Endodermal cell (in vitro differentiated cells): Measurements from ENCODE around the gene GBP6. TPM values are rescaled to one million over a fixed set of nuclear protein-coding genes. Genes with fewer than 3 reads are reported as not detected.
"Not testable (repeated sequence)": the region's sequence is repeated elsewhere in the genome, so short reads cannot be mapped to it uniquely, and the experiment has no call there.

Source experiments
- DNase-seq: peaks from one replicate; pipeline ENCODE4 v3.0.0-alpha.2; 2017
- H3K27ac ChIP-seq: 2 replicates; pipeline ENCODE4 v1.5.1; 2013; ENCODE audit warnings: mild to moderate bottlenecking, low read depth, low read length, moderate library complexity
- H3K27me3 ChIP-seq: 2 replicates; pipeline ENCODE4 v1.6.1; 2013; ENCODE audit warnings: mild to moderate bottlenecking, low read length, moderate library complexity; ENCODE audit not compliant: insufficient read depth, control insufficient read depth, poor library complexity, severe bottlenecking
- H3K36me3 ChIP-seq: 2 replicates; pipeline ENCODE4 v1.7.0; 2013; ENCODE audit warnings: mild to moderate bottlenecking, low read length, moderate library complexity; ENCODE audit not compliant: control insufficient read depth, insufficient read depth
- H3K4me1 ChIP-seq: one replicate; pipeline ENCODE4 v1.7.0; 2013; ENCODE audit warnings: low read length; ENCODE audit not compliant: control insufficient read depth, insufficient read depth
- H3K4me3 ChIP-seq: 2 replicates; pipeline ENCODE4 v1.5.1; 2013; ENCODE audit warnings: mild to moderate bottlenecking, low read length, moderate library complexity
- H3K9ac ChIP-seq: 2 replicates; pipeline ENCODE4 v1.6.1; 2013; ENCODE audit warnings: mild to moderate bottlenecking, low read length, moderate library complexity; ENCODE audit not compliant: poor library complexity, severe bottlenecking; ENCODE audit errors: extremely low read depth
- H3K9me3 ChIP-seq: 2 replicates; pipeline ENCODE4 v1.6.1; 2013; ENCODE audit warnings: mild to moderate bottlenecking, low read length, moderate library complexity; ENCODE audit not compliant: control insufficient read depth
- H3K27ac Mint-ChIP-seq: 2 replicates; pipeline ENCODE4 v1.8.0; 2020; ENCODE audit warnings: mixed read lengths
- H3K27me3 Mint-ChIP-seq: 2 replicates; pipeline ENCODE4 v1.8.0; 2021; ENCODE audit warnings: mild to moderate bottlenecking, mixed read lengths; ENCODE audit not compliant: insufficient read depth
- H3K36me3 Mint-ChIP-seq: 2 replicates; pipeline ENCODE4 v1.8.0; 2020; ENCODE audit warnings: low read depth, mixed read lengths
- H3K4me1 Mint-ChIP-seq: 2 replicates; pipeline ENCODE4 v1.8.0; 2020; ENCODE audit warnings: mixed read lengths
- H3K4me3 Mint-ChIP-seq: 2 replicates; pipeline ENCODE4 v1.8.0; 2020; ENCODE audit warnings: mild to moderate bottlenecking, moderate library complexity, mixed read lengths
- H3K9me3 Mint-ChIP-seq: 2 replicates; pipeline ENCODE4 v1.8.0; 2020; ENCODE audit warnings: mild to moderate bottlenecking, mixed read lengths
- WGBS, 2 experiments: methylation state at CpG; one replicate each; pipeline versions ENCODE4 v1.1.5 to v1.1.7; 2013; ENCODE audit warnings: missing lambda C conversion rate in 2 of 2, mixed read lengths in 1 of 2; ENCODE audit not compliant: insufficient coverage in 1 of 2, insufficient read length in 1 of 2; 5-methylcytosine and 5-hydroxymethylcytosine counted together
- total RNA-seq, 2 donors: library from RNA; stranded (reverse); fragmentation: NEBNext Ultra II Directional in 1 of 2; extraction: Animal tissue kit (Norgen Biotek cat#: 25700) in 1 of 2; gene quantifications; 2 replicates in 1 of 2; 3 replicates in 1 of 2; pipeline ENCODE4 v1.2.1, GENCODE V29; 2021
- TF ChIP-seq, protein P1 (sequence below): fragments of 200-600 bp; sonication (generic); conservative IDR thresholded peaks from 2 replicates; pipeline ENCODE4 v1.5.0; 2021; ENCODE audit warnings: antibody characterized with exemption, mild to moderate bottlenecking

GBP6 gene
- total RNA-seq, 2 donors from 2014 or later = not detected

DNA sequence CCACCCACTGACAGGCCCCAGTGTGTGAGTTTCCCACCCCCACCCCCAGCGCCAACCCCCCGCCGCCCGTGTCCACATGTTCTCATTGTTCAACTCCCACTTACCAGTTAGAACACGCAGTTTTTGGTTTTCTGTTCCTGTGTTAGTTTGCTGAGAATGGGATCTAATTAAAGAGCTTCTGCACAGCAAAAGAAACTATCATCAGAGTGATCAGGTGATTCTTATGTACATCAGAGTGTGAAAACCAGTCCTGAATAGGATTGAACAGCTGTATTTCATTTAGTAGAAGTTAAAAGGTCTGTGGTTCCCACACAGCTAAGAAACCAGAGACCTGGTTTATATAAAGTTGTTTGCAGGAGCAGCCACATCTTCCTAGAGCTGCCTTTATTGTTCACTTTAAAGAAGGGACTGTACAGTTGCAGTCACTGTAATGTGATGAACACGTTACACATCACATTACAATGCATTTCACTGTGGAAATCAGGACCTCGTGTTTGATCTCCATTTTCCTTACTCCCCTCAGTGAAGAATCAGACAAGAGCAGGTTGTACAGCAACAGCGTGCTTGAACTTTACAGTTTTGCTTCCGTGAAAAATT, 1.2 kb downstream of the GBP6 start:
- no peak for DNase-seq
- Histone ChIP-seq H3K9ac (no peak overlapping the region), H3K27me3 (no peaks in the 10 kb centered on the region), H3K27ac (no peak overlapping the region), H3K4me3 (no peak overlapping the region), H3K9me3 (no peaks in the 10 kb centered on the region), H3K4me1 (no peaks in the 10 kb centered on the region), H3K36me3 (no peaks in the 10 kb centered on the region)
- Mint-ChIP-seq H3K36me3 (no peaks in the 10 kb centered on the region), H3K9me3 (no peaks in the 10 kb centered on the region), H3K4me1 (peaks cover 13% of the 10 kb centered on the region), H3K4me3 (no peak overlapping the region), H3K27ac (no peak overlapping the region), H3K27me3 (peaks cover 1% of the 10 kb centered on the region)
- WGBS, 2 experiments = 82 to 89% methylated on average over 2 to 5 of the region's 9 CpGs
- TF ChIP-seq, protein P1, sequence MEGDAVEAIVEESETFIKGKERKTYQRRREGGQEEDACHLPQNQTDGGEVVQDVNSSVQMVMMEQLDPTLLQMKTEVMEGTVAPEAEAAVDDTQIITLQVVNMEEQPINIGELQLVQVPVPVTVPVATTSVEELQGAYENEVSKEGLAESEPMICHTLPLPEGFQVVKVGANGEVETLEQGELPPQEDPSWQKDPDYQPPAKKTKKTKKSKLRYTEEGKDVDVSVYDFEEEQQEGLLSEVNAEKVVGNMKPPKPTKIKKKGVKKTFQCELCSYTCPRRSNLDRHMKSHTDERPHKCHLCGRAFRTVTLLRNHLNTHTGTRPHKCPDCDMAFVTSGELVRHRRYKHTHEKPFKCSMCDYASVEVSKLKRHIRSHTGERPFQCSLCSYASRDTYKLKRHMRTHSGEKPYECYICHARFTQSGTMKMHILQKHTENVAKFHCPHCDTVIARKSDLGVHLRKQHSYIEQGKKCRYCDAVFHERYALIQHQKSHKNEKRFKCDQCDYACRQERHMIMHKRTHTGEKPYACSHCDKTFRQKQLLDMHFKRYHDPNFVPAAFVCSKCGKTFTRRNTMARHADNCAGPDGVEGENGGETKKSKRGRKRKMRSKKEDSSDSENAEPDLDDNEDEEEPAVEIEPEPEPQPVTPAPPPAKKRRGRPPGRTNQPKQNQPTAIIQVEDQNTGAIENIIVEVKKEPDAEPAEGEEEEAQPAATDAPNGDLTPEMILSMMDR = no peak

DNA sequence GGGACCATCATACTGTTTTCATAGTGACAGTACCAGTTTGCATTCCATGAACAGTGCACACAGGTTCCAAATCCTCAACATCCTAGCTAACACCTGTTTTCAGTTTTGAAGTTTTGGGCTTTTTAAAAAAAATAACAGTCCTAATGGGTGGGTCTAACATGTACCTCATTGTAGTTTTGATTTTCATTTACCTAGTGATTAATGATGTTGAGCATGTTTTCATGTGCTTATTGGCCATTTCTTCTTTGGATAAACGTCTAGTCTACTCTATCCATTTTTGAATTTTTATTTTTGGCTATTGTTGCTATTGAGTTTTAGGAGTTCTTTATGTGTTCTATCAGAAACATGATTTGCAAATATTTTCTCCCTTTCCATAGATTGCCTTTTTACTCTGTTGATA, 3.4 kb downstream of the GBP6 start:
- Mint-ChIP-seq H3K36me3 (no peaks in the 10 kb centered on the region), H3K27me3 (peaks cover 1% of the 10 kb centered on the region), H3K9me3 (no peaks in the 10 kb centered on the region), H3K4me3 (no peak overlapping the region), H3K4me1 (peaks cover 7% of the 10 kb centered on the region), H3K27ac (no peak overlapping the region)
- H3K4me1 ChIP-seq = no peaks in the 10 kb centered on the region
- no peak overlapping the region for H3K27ac ChIP-seq
- TF ChIP-seq, protein P1 = no peak
- H3K9ac ChIP-seq = no peak overlapping the region
- H3K9me3 ChIP-seq = no peaks in the 10 kb centered on the region
- 83% methylated on average over 1 of the region's 1 CpG; no CpG with 5 or more reads in 1 of the 2 experiments for WGBS, 2 experiments
- no peaks in the 10 kb centered on the region for H3K27me3 ChIP-seq
- no peaks in the 10 kb centered on the region for H3K36me3 ChIP-seq
- H3K4me3 ChIP-seq = no peak overlapping the region
- no peak for DNase-seq

DNA sequence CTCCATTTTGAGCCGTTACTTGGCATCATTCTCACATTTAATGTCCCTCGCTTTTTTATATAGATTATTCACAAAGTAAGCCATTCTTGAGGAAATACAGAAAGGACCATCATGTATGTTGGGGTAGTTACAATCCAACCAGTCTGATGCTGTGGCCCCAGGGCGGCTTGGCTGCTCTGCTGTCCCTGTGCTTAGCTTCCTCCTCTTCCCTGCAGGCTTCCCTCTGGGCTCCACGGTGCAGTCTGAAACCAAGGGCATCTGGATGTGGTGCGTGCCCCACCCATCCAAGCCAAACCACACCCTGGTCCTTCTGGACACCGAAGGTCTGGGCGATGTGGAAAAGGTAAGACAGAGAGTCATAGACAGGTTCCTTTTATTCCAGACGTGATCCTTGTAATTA, 5.5 kb downstream of the GBP6 start:
- Mint-ChIP-seq H3K27ac (no peak overlapping the region), H3K27me3 (peaks cover 3% of the 10 kb centered on the region), H3K4me1 (no peaks in the 10 kb centered on the region), H3K36me3 (no peaks in the 10 kb centered on the region), H3K9me3 (peaks cover 5% of the 10 kb centered on the region), H3K4me3 (no peak overlapping the region)
- no peaks in the 10 kb centered on the region for H3K9me3 ChIP-seq
- no peaks in the 10 kb centered on the region for H3K27me3 ChIP-seq
- TF ChIP-seq, protein P1 = no peak
- H3K4me1 ChIP-seq = no peaks in the 10 kb centered on the region
- no peaks in the 10 kb centered on the region for H3K36me3 ChIP-seq
- 88 to 100% methylated on average over 3 to 8 of the region's 8 CpGs for WGBS, 2 experiments
- H3K9ac ChIP-seq = no peak overlapping the region
- no peak overlapping the region for H3K4me3 ChIP-seq
- DNase-seq = no peak
- H3K27ac ChIP-seq = no peak overlapping the region

DNA sequence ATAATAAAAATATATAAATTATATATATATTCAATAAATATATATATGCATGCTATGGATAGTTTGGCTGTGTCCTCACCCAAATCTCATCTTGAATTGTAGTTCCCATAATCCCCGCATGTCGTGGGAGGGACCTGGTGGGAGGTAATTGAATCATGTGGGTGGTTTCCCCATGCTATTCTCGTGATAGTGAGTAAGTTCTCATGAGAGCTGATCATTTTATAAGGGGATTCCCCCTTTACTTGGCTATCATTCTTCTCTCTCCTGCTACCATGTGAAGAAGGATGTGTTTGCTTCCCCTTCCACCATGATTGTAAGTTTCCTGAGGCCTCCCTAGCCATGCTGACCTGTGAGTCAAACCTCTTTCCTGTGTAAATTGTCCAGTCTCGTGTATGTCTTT, 10.0 kb downstream of the GBP6 start:
- H3K27ac Mint-ChIP-seq, H3K9me3 ChIP-seq, H3K9me3 Mint-ChIP-seq, H3K4me1 Mint-ChIP-seq, H3K27me3 ChIP-seq, H3K36me3 Mint-ChIP-seq, H3K27me3 Mint-ChIP-seq, H3K27ac ChIP-seq, H3K4me3 ChIP-seq, H3K4me1 ChIP-seq, H3K4me3 Mint-ChIP-seq, DNase-seq, H3K9ac ChIP-seq, H3K36me3 ChIP-seq: not testable (repeated sequence)
- WGBS, 2 experiments = 89% methylated on average over 4 of the region's 4 CpGs; no CpG with 5 or more reads in 1 of the 2 experiments
